ENCODE data around the gene PTF1A. TPM values are rescaled to one million over a fixed set of nuclear protein-coding genes. Genes with fewer than 3 reads are reported as not detected.

The PTF1A gene
- total and polyA plus RNA-seq, 10 of the 15 experiments (the other 5 are each of a cell fraction or from before 2014, with no cell fraction given): not detected

DNA sequence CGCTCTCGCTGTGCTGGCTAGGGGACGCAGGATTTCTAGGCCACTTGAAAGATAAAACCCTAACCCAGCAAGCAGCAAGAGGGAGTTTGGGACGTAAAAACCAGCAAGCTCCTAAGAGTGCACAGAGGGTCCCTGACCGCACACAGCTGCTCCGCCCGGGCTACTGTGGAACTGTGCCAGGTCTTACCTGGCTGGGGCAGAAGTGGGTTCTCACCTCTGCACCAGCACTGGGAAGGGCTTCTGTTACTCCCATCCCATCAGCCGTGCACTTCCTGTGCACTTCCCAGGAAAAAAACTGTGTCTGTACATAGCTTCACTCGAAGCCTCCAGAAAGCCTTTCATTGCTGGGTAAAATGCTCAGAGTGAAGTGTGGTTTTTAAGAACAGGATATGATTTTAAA is 45.9 kb upstream of the PTF1A start (continued):
- TF ChIP-seq, protein P1, sequence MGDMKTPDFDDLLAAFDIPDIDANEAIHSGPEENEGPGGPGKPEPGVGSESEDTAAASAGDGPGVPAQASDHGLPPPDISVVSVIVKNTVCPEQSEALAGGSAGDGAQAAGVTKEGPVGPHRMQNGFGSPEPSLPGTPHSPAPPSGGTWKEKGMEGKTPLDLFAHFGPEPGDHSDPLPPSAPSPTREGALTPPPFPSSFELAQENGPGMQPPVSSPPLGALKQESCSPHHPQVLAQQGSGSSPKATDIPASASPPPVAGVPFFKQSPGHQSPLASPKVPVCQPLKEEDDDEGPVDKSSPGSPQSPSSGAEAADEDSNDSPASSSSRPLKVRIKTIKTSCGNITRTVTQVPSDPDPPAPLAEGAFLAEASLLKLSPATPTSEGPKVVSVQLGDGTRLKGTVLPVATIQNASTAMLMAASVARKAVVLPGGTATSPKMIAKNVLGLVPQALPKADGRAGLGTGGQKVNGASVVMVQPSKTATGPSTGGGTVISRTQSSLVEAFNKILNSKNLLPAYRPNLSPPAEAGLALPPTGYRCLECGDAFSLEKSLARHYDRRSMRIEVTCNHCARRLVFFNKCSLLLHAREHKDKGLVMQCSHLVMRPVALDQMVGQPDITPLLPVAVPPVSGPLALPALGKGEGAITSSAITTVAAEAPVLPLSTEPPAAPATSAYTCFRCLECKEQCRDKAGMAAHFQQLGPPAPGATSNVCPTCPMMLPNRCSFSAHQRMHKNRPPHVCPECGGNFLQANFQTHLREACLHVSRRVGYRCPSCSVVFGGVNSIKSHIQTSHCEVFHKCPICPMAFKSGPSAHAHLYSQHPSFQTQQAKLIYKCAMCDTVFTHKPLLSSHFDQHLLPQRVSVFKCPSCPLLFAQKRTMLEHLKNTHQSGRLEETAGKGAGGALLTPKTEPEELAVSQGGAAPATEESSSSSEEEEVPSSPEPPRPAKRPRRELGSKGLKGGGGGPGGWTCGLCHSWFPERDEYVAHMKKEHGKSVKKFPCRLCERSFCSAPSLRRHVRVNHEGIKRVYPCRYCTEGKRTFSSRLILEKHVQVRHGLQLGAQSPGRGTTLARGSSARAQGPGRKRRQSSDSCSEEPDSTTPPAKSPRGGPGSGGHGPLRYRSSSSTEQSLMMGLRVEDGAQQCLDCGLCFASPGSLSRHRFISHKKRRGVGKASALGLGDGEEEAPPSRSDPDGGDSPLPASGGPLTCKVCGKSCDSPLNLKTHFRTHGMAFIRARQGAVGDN (IDR thresholded peaks at IDR 0.05): no peak

DNA sequence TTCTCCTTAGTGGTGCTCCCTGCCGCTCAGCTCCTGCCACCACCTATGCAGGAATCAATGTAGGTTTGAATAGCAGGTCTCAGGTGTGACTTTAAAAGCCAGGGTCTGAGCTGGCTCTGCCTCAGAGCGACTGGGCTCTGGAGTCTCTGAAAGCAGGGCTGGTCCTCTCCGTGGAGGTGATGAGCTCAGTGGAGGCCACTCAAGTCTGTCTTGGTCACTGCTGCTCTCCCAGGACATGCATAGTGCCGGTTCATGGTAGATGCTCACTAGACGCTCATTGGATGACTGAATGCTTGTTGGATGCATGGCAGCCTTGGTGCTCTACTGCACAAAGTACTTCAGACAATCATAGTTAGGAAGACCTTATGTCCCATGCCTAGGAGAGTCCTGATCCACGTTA is 45.1 kb upstream of the PTF1A start:
- Histone ChIP-seq H3K4me1 (ENCODE audit: control insufficient read depth, insufficient read depth, low read length) (no peaks in the 10 kb centered on the region; the same call in 1 of the 2 replicates), H3K27me3 (replicated peaks in 1 of 2; ENCODE audit: control insufficient read depth in 2 of 2, insufficient read depth in 2 of 2, low read length in 1 of 2) (no peaks in the 10 kb centered on the region), H3K4me2 (ENCODE audit: control insufficient read depth, insufficient read depth) (no peak overlapping the region), H3K36me3 (ENCODE audit: control insufficient read depth in 2 of 2, insufficient read depth in 2 of 2, low read length in 1 of 2) (no peaks in the 10 kb centered on the region), H3K4me3 (no peak overlapping the region), H3K27ac (ENCODE audit: control insufficient read depth, insufficient read depth) (no peak overlapping the region), H4K20me1 (ENCODE audit: control insufficient read depth, insufficient read depth) (no peaks in the 10 kb centered on the region), H3K9me3 (replicated peaks; ENCODE audit: control insufficient read depth, insufficient read depth, low read length) (no peaks in the 10 kb centered on the region), H3K79me2 (ENCODE audit: control insufficient read depth, insufficient read depth, low read length) (no peaks in the 10 kb centered on the region), H3K9ac (ENCODE audit: control insufficient read depth, insufficient read depth, low read length) (no peak overlapping the region), H2AFZ (ENCODE audit: control insufficient read depth, low read depth, low read length) (no peak overlapping the region)
- ChIA-PET SMC1A (ENCODE audit: uncharacterized antibody, unreplicated experiment) (no interaction called here), CTCF (interaction anchor here (3.9 kb wide), 1 partner anchor 11 kb away, joined by 19 read pairs; no protein-coding TSS in a partner anchor), POLR2A (no interaction called here), RAD21 (ENCODE audit: unreplicated experiment) (no interaction called here)
- in situ Hi-C loops (cut with MboI) (no loop called here), intact Hi-C loops (cut with micrococcal nuclease; ENCODE audit: unreplicated experiment) (no loop called here)
- no TSS peak for BruUV-seq (replicated peaks)
- DNase-seq (ENCODE audit: low read depth, low spot score) (no peak), FAIRE-seq (no peak), ATAC-seq (no peak)
- WGBS (ENCODE audit: insufficient coverage, insufficient replicate concordance, low lambda C conversion rate, missing lambda C conversion rate): 47% methylated on average over 6 of the region's 6 CpGs
- TF ChIP-seq, protein P2, sequence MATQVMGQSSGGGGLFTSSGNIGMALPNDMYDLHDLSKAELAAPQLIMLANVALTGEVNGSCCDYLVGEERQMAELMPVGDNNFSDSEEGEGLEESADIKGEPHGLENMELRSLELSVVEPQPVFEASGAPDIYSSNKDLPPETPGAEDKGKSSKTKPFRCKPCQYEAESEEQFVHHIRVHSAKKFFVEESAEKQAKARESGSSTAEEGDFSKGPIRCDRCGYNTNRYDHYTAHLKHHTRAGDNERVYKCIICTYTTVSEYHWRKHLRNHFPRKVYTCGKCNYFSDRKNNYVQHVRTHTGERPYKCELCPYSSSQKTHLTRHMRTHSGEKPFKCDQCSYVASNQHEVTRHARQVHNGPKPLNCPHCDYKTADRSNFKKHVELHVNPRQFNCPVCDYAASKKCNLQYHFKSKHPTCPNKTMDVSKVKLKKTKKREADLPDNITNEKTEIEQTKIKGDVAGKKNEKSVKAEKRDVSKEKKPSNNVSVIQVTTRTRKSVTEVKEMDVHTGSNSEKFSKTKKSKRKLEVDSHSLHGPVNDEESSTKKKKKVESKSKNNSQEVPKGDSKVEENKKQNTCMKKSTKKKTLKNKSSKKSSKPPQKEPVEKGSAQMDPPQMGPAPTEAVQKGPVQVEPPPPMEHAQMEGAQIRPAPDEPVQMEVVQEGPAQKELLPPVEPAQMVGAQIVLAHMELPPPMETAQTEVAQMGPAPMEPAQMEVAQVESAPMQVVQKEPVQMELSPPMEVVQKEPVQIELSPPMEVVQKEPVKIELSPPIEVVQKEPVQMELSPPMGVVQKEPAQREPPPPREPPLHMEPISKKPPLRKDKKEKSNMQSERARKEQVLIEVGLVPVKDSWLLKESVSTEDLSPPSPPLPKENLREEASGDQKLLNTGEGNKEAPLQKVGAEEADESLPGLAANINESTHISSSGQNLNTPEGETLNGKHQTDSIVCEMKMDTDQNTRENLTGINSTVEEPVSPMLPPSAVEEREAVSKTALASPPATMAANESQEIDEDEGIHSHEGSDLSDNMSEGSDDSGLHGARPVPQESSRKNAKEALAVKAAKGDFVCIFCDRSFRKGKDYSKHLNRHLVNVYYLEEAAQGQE (IDR thresholded peaks at IDR 0.05; ENCODE audit: low read depth, low read length): no peak
- no peak for TF ChIP-seq MYB (IDR thresholded peaks at IDR 0.05; ENCODE audit: borderline replicate concordance, low read depth, low read length)
- TF ChIP-seq ZNF207 (IDR thresholded peaks at IDR 0.05; ENCODE audit: borderline replicate concordance): no peak
- TF ChIP-seq, protein P3, sequence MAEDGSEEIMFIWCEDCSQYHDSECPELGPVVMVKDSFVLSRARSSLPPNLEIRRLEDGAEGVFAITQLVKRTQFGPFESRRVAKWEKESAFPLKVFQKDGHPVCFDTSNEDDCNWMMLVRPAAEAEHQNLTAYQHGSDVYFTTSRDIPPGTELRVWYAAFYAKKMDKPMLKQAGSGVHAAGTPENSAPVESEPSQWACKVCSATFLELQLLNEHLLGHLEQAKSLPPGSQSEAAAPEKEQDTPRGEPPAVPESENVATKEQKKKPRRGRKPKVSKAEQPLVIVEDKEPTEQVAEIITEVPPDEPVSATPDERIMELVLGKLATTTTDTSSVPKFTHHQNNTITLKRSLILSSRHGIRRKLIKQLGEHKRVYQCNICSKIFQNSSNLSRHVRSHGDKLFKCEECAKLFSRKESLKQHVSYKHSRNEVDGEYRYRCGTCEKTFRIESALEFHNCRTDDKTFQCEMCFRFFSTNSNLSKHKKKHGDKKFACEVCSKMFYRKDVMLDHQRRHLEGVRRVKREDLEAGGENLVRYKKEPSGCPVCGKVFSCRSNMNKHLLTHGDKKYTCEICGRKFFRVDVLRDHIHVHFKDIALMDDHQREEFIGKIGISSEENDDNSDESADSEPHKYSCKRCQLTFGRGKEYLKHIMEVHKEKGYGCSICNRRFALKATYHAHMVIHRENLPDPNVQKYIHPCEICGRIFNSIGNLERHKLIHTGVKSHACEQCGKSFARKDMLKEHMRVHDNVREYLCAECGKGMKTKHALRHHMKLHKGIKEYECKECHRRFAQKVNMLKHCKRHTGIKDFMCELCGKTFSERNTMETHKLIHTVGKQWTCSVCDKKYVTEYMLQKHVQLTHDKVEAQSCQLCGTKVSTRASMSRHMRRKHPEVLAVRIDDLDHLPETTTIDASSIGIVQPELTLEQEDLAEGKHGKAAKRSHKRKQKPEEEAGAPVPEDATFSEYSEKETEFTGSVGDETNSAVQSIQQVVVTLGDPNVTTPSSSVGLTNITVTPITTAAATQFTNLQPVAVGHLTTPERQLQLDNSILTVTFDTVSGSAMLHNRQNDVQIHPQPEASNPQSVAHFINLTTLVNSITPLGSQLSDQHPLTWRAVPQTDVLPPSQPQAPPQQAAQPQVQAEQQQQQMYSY (CRISPR knock-in tag; IDR thresholded peaks at IDR 0.05): no peak
- TF ChIP-seq HCFC1 (IDR thresholded peaks at IDR 0.05; ENCODE audit: low read length): no peak
- no peak for TF ChIP-seq IKZF2 (IDR thresholded peaks at IDR 0.05)
- no peak for TF ChIP-seq SUPT20H (IDR thresholded peaks at IDR 0.05; ENCODE audit: borderline replicate concordance, control insufficient read depth, low read depth, low read length)
- TF ChIP-seq JUNB (IDR thresholded peaks at IDR 0.05): no peak

All from GM12878 (cell line).